ENCODE data around the gene PPM1H.

- TF ChIP-seq CTCF (conservative IDR thresholded peaks at IDR 0.05; ENCODE audit: low read depth, low read length) (no peak), EZH2 (IDR thresholded peaks at IDR 0.05; ENCODE audit: low read length, unreplicated experiment) (no peak)
Observed at GRCh38 chr12:62681306-62681705, 253.6 kb downstream of the PPM1H start.
